Mesendoderm (in vitro differentiated cells): Measurements from ENCODE around the gene ARHGAP27.
"Not testable (repeated sequence)": the region's sequence is repeated elsewhere in the genome, so short reads cannot be mapped to it uniquely, and the experiment has no call there.

Experiments used
- DNase-seq: peaks from one replicate; pipeline ENCODE4 v3.0.0; 2013
- H2AK5ac ChIP-seq: 2 replicates; pipeline ENCODE4 v1.6.1; 2013; ENCODE audit warnings: low read length, inconsistent platforms
- H2BK120ac ChIP-seq: 2 replicates; pipeline ENCODE4 v1.6.1; 2013; ENCODE audit warnings: low read depth, mild to moderate bottlenecking, low read length, moderate library complexity, mixed read lengths
- H2BK15ac ChIP-seq: replicated peaks from 2 replicates; pipeline ENCODE4 v1.6.1; 2013; ENCODE audit warnings: low read depth, mild to moderate bottlenecking, moderate library complexity
- H2BK5ac ChIP-seq: 2 replicates; pipeline ENCODE4 v1.6.1; 2013; ENCODE audit warnings: low read length, inconsistent platforms
- H3K18ac ChIP-seq: 2 replicates; pipeline ENCODE4 v1.6.1; 2013; ENCODE audit warnings: mild to moderate bottlenecking, low read length, mixed read lengths
- H3K23ac ChIP-seq: one replicate; pipeline ENCODE4 v1.6.1; 2013; ENCODE audit warnings: low read length
- H3K27ac ChIP-seq: 2 replicates; pipeline ENCODE4 v1.5.1; 2013; ENCODE audit warnings: low read depth, mild to moderate bottlenecking, inconsistent platforms, low read length, moderate library complexity
- H3K27me3 ChIP-seq: 2 replicates; pipeline ENCODE4 v1.6.1; 2013; ENCODE audit warnings: low read length, control low read depth, mild to moderate bottlenecking, inconsistent platforms; ENCODE audit not compliant: insufficient read depth, poor library complexity
- H3K36me3 ChIP-seq: 2 replicates; pipeline ENCODE4 v1.6.1; 2013; ENCODE audit warnings: low read length, inconsistent platforms; ENCODE audit not compliant: control insufficient read depth, insufficient read depth
- H3K4ac ChIP-seq: one replicate; pipeline ENCODE4 v1.6.1; 2013; ENCODE audit warnings: low read depth, mild to moderate bottlenecking, low read length, moderate library complexity
- H3K4me1 ChIP-seq: 2 replicates; pipeline ENCODE4 v1.6.1; 2013; ENCODE audit warnings: low read depth, low read length, inconsistent platforms; ENCODE audit not compliant: control insufficient read depth
- H3K4me2 ChIP-seq: 2 replicates; pipeline ENCODE4 v1.6.1; 2013; ENCODE audit warnings: low read length
- H3K4me3 ChIP-seq: 2 replicates; pipeline ENCODE4 v1.5.1; 2013; ENCODE audit warnings: mild to moderate bottlenecking, low read length
- H3K56ac ChIP-seq: one replicate; pipeline ENCODE4 v1.6.1; 2013; ENCODE audit warnings: low read length
- H3K79me1 ChIP-seq: 2 replicates; pipeline ENCODE4 v1.6.1; 2013; ENCODE audit warnings: low read length, inconsistent platforms
- H3K79me2 ChIP-seq: 2 replicates; pipeline ENCODE4 v1.6.1; 2013; ENCODE audit warnings: mild to moderate bottlenecking, low read length; ENCODE audit not compliant: control insufficient read depth, insufficient read depth
- H3K9ac ChIP-seq: 2 replicates; pipeline ENCODE4 v1.6.1; 2013; ENCODE audit warnings: low read length, inconsistent platforms
- H4K5ac ChIP-seq: one replicate; pipeline ENCODE4 v1.6.1; 2013; ENCODE audit warnings: low read length
- H4K8ac ChIP-seq: one replicate; pipeline ENCODE4 v1.6.1; 2013; ENCODE audit warnings: low read depth, mild to moderate bottlenecking, control low read depth, low read length, moderate library complexity
- WGBS: extraction: QIAGEN DNeasy Blood & Tissue Kit; methylation state at CpG from one replicate; pipeline ENCODE4 v1.1.7; 2013; ENCODE audit warnings: low lambda C conversion rate, missing lambda C conversion rate; ENCODE audit not compliant: insufficient coverage; ENCODE audit errors: extremely low coverage; 5-methylcytosine and 5-hydroxymethylcytosine counted together

Gene ARHGAP27

DNA sequence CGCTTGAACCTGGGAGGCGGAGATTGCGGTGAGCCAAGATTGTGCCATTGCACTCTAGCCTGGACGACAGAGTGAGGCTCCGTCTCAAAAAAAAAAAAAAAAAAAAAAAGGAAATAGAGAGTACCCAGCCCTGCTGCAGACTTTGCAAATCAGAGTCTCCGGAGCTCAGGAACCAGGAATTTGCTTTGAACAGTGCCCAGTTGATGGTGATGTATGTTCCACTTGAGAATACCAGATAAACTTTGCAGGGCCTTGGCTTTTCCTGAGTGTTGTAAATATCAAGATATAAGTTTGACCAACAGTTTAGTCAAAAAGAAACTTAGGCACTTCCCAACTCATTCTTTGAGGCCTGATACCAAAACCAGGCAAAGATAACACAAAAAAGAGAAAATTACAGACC is 85.2 kb downstream of the ARHGAP27 start:
- H3K4me1 ChIP-seq = no peaks in the 10 kb centered on the region
- no peak overlapping the region for H4K5ac ChIP-seq
- no peak overlapping the region for H3K18ac ChIP-seq
- no peaks in the 10 kb centered on the region for H3K27me3 ChIP-seq
- no peaks in the 10 kb centered on the region for H3K79me2 ChIP-seq
- H3K23ac ChIP-seq = no peak overlapping the region
- H4K8ac ChIP-seq = no peak overlapping the region
- no peak overlapping the region for H3K4me3 ChIP-seq
- H3K79me1 ChIP-seq = no peaks in the 10 kb centered on the region
- H3K4ac ChIP-seq = no peak overlapping the region
- WGBS = no CpG with 5 or more reads among the region's 6 CpGs
- H3K27ac ChIP-seq = no peak overlapping the region
- no peak overlapping the region for H2BK15ac ChIP-seq
- H3K56ac ChIP-seq = no peak overlapping the region
- H2BK120ac ChIP-seq = no peak overlapping the region
- no peak overlapping the region for H3K4me2 ChIP-seq
- H2BK5ac ChIP-seq = no peak overlapping the region
- no peak overlapping the region for H2AK5ac ChIP-seq
- no peaks in the 10 kb centered on the region for H3K36me3 ChIP-seq
- DNase-seq = no peak
- no peak overlapping the region for H3K9ac ChIP-seq

- H3K9ac ChIP-seq = no peak overlapping the region
- no peaks in the 10 kb centered on the region for H3K79me2 ChIP-seq
- no CpG with 5 or more reads among the region's 13 CpGs for WGBS
- H3K4me2 ChIP-seq = no peak overlapping the region
- no peak overlapping the region for H2BK5ac ChIP-seq
- H2BK15ac ChIP-seq = no peak overlapping the region
- no peak overlapping the region for H3K18ac ChIP-seq
- no peak overlapping the region for H3K56ac ChIP-seq
- H3K27me3 ChIP-seq = no peaks in the 10 kb centered on the region
- H2BK120ac ChIP-seq = no peak overlapping the region
- no peak overlapping the region for H3K4me3 ChIP-seq
- H3K4me1 ChIP-seq = peaks cover 7% of the 10 kb centered on the region
- no peak overlapping the region for H3K4ac ChIP-seq
- no peaks in the 10 kb centered on the region for H3K36me3 ChIP-seq
- DNase-seq = no peak
- H3K79me1 ChIP-seq = no peaks in the 10 kb centered on the region
- H3K23ac ChIP-seq = no peak overlapping the region
- H4K8ac ChIP-seq = no peak overlapping the region
- no peak overlapping the region for H2AK5ac ChIP-seq
- no peak overlapping the region for H3K27ac ChIP-seq
- no peak overlapping the region for H4K5ac ChIP-seq
Measured at GRCh38 chr17:45346216-45347015, 86.3 kb downstream of the ARHGAP27 start.

- H3K79me1 ChIP-seq = no peaks in the 10 kb centered on the region
- no peak overlapping the region for H3K23ac ChIP-seq
- H3K27ac ChIP-seq = no peak overlapping the region
- H3K27me3 ChIP-seq = no peaks in the 10 kb centered on the region
- H3K56ac ChIP-seq = no peak overlapping the region
- H3K4me2 ChIP-seq = no peak overlapping the region
- no peak overlapping the region for H3K4ac ChIP-seq
- no peak overlapping the region for H2BK5ac ChIP-seq
- no peak overlapping the region for H2BK120ac ChIP-seq
- no peak overlapping the region for H2BK15ac ChIP-seq
- no peaks in the 10 kb centered on the region for H3K36me3 ChIP-seq
- H3K4me3 ChIP-seq = no peak overlapping the region
- H4K8ac ChIP-seq = no peak overlapping the region
- H4K5ac ChIP-seq = no peak overlapping the region
- no peaks in the 10 kb centered on the region for H3K79me2 ChIP-seq
- no peak overlapping the region for H3K18ac ChIP-seq
- DNase-seq = no peak
- H3K4me1 ChIP-seq = peaks cover 7% of the 10 kb centered on the region
- H3K9ac ChIP-seq = no peak overlapping the region
- no peak overlapping the region for H2AK5ac ChIP-seq
- no CpG with 5 or more reads among the region's 3 CpGs for WGBS
Measured at GRCh38 chr17:45345554-45346215, 87.0 kb downstream of the ARHGAP27 start.

GRCh38 chr17:45345246-45345553 is 87.5 kb downstream of the ARHGAP27 start:
- no peak overlapping the region for H4K5ac ChIP-seq
- no peak overlapping the region for H3K9ac ChIP-seq
- no peak overlapping the region for H3K4ac ChIP-seq
- no peak overlapping the region for H3K56ac ChIP-seq
- H3K79me2 ChIP-seq = no peaks in the 10 kb centered on the region
- no peak overlapping the region for H3K4me3 ChIP-seq
- H2BK120ac ChIP-seq = no peak overlapping the region
- DNase-seq = no peak
- H4K8ac ChIP-seq = no peak overlapping the region
- H3K23ac ChIP-seq = no peak overlapping the region
- no peak overlapping the region for H2BK5ac ChIP-seq
- H3K4me2 ChIP-seq = no peak overlapping the region
- WGBS = no CpG with 5 or more reads among the region's 3 CpGs
- peaks cover 7% of the 10 kb centered on the region for H3K4me1 ChIP-seq
- no peaks in the 10 kb centered on the region for H3K27me3 ChIP-seq
- no peaks in the 10 kb centered on the region for H3K79me1 ChIP-seq
- H3K36me3 ChIP-seq = no peaks in the 10 kb centered on the region
- H3K18ac ChIP-seq = no peak overlapping the region
- no peak overlapping the region for H3K27ac ChIP-seq
- H2BK15ac ChIP-seq = no peak overlapping the region
- no peak overlapping the region for H2AK5ac ChIP-seq

GRCh38 chr17:45343967-45344664 is 88.6 kb downstream of the ARHGAP27 start:
- not testable (repeated sequence) for H2AK5ac ChIP-seq

More at GRCh38 chr17:45343967-45344664, 88.6 kb downstream of the ARHGAP27 start:
- not testable (repeated sequence) for H3K27ac ChIP-seq, H3K27me3 ChIP-seq, H3K4me3 ChIP-seq, H3K4me1 ChIP-seq, H2BK5ac ChIP-seq, H3K56ac ChIP-seq, H3K79me2 ChIP-seq, H4K8ac ChIP-seq, H3K79me1 ChIP-seq, H3K4me2 ChIP-seq, H3K18ac ChIP-seq, H2BK120ac ChIP-seq, DNase-seq, H3K4ac ChIP-seq, H2BK15ac ChIP-seq, H4K5ac ChIP-seq, H3K36me3 ChIP-seq, H3K23ac ChIP-seq, H3K9ac ChIP-seq
- WGBS = no CpG with 5 or more reads among the region's 10 CpGs
